MV-4-11 (cell line): Measurements from ENCODE around the gene MEIS1.

Experiments used
- DNase-seq: peaks from one replicate; lab custom pipeline; 2025; lab: John Stamatoyannopoulos, UW

The MEIS1 gene

GRCh38 chr2:66443979-66444861 lies 9.3 kb downstream of the MEIS1 start:
- peak; percentile 79 for DNase-seq

GRCh38 chr2:66445076-66445924 lies 10.4 kb downstream of the MEIS1 start:
- peak; percentile 28 for DNase-seq

- no peak for DNase-seq
Observed at GRCh38 chr2:66445925-66446871, 11.3 kb downstream of the MEIS1 start.

- DNase-seq: peak; percentile 27
Observed at GRCh38 chr2:66446941-66447340, 12.0 kb downstream of the MEIS1 start.

- no peak for DNase-seq
Observed at GRCh38 chr2:66447677-66448076, 12.8 kb downstream of the MEIS1 start.

GRCh38 chr2:66448136-66448991 lies 13.4 kb downstream of the MEIS1 start:
- peak; percentile 22 for DNase-seq

- DNase-seq: no peak
Observed at GRCh38 chr2:66452214-66452613, 17.3 kb downstream of the MEIS1 start.

- no peak for DNase-seq
Observed at GRCh38 chr2:66452917-66453316, 18.0 kb downstream of the MEIS1 start.

GRCh38 chr2:66455490-66455889 lies 20.6 kb downstream of the MEIS1 start:
- DNase-seq: no peak

- peak; percentile 57 for DNase-seq
Observed at GRCh38 chr2:66456183-66457041, 21.5 kb downstream of the MEIS1 start.

GRCh38 chr2:66457545-66457944 lies 22.6 kb downstream of the MEIS1 start:
- no peak for DNase-seq

GRCh38 chr2:66460031-66460430 lies 25.1 kb downstream of the MEIS1 start:
- no peak for DNase-seq

GRCh38 chr2:66461001-66461663 lies 26.2 kb downstream of the MEIS1 start:
- DNase-seq: no peak

GRCh38 chr2:66461664-66462500 lies 27.0 kb downstream of the MEIS1 start:
- no peak for DNase-seq

GRCh38 chr2:66462501-66462825 lies 27.5 kb downstream of the MEIS1 start:
- DNase-seq: no peak

GRCh38 chr2:66463206-66463755 lies 28.4 kb downstream of the MEIS1 start:
- no peak for DNase-seq

DNA sequence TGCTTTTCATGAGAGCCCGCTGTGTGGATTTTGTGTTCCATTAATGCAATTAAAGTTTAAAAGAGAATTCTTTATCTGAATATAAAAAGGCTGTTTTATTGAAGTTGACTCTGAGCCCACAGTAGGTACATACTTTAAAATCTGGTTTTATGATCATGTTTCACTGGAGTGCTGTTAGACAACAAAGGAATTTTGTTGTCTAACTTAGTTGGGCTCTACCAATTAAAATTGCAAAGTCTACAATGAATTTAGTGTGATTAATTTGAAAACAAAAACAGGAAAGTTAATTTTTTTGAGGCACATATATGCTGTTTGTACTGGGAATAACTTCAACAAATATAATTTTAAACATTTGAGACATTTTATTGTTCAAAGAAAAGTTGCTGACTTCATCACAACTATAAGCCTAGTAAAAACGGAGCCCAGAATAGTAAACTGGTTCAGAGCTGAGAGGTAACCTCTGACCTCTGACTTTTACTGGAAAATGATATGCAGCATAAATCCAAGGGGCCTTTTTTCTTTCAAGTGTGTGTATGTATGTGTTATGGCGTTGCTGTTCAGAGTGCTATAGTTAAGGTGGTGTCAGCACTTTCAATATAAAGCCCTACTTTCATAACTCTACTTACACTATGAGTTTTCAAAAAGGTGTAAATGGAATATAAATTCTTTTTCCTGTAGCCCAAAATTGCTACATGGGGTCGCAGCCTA lies 30.2 kb downstream of the MEIS1 start:
- no peak for DNase-seq

DNA sequence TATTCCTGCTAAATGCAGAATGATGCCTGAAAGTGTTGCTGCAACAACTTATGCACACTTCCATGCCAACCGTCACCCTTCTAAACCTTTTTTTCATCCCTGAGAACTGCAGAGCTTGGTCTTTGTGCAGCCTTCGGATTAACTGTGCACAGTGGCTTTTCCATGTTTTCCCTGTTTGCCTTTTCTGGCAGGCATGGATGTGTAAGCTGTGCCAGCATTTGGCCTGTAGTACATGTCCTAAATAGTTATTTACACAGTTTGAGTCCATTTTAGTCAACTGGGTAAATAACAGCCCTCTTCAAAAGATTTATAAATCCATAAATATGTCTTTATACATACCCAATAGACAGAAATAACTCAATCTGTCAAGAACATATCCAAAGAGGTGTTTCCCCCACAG lies 31.5 kb downstream of the MEIS1 start:
- DNase-seq: no peak
